HG02759 (cell line): ENCODE results near the gene LILRB4.
"Not testable (repeated sequence)": the region's sequence is repeated elsewhere in the genome, so short reads cannot be mapped to it uniquely, and the experiment has no call there.

ENCODE experiments used
- ATAC-seq: cut with Tn5 transposase; IDR thresholded peaks from one replicate; pipeline ENCODE4 v1.9.1; 2021; ENCODE audit warnings: mild to moderate bottlenecking, moderate library complexity; ENCODE audit not compliant: unreplicated experiment

LILRB4 gene

DNA sequence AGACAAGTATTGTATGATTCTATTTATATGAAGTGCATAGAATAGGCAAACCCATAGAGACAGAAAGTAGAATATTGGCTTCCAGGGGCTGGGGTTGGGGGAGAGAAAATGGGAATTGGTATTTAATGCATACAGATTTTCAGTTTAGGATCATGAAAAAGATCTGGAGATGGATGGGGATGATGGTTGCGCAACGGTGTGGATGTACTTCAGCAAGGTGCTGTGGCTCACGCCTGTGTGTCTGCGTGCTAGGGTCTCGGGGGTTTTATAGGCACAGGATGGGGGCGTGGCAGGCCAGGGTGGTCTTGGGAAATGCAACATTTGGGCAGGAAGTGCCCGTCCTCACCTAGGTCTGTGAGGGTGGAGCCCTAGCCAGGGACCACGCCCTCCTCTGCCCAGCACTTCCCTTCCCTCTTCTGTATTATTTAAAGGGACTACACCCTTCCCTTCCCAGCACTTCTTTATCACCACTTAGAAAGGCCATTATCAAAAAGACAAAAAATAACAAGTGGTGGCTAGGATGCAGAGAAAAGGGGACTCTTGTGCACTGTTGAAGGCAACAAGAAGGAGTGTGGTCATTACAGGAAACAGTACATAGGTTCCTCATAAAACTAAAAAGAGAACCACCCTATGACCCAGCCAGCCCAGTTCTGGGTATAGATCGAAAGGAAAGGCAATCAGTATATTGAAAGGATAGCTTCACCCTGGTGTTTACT, 29.0 kb downstream of the LILRB4 start:
- no peak for ATAC-seq

DNA sequence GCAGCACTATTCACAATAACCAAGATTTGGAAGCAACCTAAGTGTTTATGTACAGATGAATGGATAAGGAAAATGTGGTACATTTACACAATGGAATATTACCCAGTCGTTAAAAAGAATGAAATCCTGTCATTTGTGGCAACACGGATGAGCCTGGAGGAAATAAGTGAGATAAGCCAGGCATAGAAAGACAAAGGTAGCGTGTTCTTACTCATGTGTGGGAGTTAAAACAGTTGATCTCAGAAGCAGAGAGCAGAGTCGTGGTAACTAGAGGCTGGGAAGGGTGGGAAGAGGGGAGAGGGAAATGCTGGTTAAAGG, 29.5 kb downstream of the LILRB4 start:
- no peak for ATAC-seq

DNA sequence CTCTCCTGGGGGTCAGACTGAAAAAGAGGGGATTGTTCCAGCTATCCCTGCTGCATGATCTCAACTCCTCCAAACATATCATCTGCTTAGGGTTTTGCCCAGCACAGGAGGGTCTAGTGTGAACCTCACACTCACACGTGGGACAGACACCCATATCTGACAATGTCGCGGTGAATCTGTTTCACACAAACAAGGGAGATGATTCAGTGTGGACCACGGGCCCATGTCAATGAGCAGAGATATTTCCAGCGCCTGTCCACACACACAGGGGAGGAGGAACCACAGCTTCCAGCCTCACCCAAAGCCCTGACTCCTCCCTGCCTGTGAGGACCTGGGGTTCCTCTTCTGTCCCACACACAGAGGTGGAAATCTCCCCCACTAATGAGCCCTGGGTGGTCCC, 31.9 kb downstream of the LILRB4 start:
- no peak for ATAC-seq

DNA sequence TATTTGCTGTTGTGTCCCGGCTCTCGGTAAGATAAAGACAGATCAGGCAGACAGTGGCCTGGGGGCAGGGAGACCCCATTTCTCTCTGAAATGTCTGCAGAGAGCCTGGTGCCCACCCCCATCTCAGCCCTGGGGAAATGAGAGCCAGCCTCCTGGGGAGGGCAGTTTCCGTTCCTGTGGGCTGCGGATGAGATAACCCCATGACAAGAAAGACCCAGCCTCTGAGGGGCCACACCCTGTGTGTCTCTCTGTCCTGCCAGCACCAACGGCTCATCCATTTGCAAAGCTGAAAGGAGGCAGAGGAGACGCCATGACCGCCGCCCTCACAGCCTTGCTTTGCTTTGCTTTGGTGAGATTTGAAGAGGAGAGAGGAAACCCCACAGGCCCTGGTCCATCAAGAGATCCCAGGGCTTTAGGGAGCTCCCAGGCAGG, 33.3 kb downstream of the LILRB4 start:
- no peak for ATAC-seq

DNA sequence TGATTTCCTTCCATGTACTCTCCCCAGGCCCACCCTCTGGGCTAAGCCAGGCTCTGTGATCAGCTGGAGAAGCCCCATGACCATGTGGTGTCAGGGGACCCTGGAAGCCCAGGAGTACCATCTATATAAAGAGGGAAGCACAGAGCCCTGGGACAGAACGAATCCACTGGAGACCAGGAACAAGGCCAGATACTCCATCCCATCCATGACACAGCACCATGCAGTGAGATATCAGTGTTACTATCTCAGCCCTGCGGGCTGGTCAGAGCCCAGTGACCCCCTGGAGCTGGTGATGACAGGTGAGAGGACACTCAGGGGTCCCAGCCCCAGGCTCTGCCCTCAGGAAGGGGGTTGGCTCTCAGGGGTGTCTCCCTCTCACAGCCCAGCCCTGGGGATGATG, 34.0 kb downstream of the LILRB4 start:
- no peak for ATAC-seq

DNA sequence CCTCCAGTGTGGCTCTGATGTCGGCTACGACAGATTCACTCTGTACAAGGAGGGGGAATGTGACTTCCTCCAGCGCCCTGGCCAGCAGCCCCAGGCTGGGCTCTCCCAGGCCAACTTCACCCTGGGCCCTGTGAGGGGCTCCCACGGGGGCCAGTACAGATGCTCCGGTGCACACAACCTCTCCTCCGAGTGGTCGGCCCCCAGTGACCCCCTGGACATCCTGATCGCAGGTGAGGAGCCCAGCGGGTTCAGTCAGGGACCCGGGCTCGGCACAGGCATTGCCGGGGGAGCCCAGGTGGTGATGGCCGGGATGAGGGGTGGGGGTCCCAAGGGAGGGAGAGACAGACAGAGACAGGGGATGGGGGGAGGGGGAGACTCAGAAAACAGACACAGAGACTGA, 34.9 kb downstream of the LILRB4 start:
- not testable (repeated sequence) for ATAC-seq

DNA sequence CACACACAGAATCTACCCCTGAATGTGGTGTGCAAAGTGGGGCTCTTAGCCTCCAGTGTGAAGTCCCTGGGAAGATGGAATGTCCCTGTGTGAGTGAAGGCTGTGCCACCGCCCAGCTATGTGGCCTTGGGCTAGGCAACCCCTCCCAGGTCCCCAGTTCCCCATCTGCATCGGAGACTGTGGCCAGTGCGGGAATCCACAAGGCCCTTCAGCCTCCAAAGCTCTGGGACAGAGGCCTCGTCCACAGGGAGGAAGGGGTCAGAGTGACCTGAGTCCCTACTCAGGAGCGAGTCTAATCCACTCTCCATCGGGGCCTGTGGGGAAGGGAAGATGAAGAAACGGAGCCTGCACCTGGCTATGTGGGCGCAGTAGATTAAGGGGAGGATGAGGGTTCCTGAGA, 42.1 kb downstream of the LILRB4 start:
- ATAC-seq, result no peak

DNA sequence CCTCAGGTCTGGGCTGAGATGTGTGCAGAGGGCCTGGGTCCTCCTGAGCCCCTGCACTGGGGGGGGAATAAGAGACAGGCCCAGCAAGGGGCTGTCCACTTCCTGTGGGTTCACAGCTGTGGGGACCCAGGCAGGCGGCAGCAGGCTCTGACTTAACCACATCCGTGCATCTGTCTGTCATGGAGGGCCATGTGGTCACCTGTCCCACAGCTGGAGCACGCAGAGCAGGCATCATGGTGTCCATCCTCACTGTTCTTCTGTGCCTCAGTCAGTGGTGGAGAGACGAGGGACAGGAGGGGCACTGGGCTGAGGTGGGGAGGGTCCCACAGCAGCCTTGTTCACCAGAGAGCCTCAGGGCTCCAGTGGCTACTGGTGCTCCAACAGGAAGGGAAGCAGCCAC, 45.2 kb downstream of the LILRB4 start:
- ATAC-seq, result no peak

DNA sequence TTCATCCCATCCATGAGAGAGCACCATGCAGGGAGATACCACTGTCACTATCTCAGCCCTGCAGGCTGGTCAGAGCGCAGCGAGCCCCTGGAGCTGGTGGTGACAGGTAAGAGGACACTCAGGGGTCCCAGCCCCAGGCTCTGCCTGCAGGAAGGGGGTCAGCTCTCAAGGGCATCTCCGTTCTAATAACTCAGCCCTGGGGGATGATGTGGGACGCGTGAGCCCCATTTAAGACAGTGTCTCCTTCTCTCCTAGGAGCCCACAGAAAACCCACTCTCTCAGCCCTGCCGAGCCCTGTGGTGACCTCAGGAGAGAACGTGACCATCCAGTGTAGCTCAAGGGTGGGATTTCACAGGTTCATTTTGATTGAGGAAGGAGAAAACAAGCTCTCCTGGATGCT, 46.0 kb downstream of the LILRB4 start:
- no peak for ATAC-seq

DNA sequence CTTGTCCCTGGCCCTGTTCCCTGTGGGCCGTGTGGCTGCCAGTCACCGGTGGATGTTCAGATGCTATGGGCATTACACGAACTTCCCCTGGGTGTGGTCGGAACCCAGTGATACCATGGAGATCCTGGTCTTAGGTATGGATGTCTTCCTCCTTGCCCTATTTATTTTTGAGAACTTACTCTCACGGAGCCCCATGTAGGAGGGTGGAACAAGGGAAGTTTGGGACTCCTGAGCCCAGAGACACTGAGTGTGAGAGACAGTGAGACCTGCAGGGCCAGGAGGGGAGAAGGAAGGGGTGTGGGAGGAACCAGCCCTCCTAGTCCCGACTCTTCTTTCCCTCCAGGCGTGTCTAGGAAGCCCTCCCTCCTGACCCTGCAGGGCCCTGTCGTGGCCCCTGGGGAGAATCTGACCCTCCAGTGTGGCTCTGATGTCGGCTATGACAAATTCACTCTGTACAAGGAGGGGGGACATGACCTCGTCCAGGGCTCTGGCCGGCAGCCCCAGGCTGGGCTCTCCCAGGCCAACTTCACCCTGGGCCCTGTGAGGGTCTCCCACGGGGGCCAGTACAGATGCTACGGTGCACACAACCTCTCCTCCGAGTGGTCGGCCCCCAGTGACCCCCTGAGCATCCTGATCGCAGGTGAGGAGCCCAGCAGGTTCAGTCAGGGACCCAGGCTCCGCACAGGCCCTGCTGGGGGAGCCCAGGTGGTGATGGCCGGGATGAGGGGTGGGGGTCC, 46.6 kb downstream of the LILRB4 start:
- ATAC-seq, result no peak

DNA sequence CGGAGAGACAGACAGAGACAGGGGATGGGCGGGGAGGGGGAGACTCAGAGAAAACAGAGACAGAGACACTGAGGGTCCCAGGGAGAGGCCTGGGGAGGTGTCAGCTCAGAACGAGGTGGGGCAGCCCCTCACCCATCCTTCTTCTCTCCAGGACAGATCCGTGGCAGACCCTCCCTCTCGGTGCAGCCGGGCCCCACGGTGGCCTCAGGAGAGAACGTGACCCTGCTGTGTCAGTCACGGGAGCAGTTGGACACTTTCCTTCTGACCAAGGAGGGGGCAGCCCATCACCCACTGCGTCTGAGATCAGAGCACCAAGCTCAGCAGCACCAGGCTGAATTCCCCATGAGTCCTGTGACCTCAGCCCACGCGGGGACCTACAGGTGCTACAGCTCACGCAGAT, 47.2 kb downstream of the LILRB4 start:
- ATAC-seq, result not testable (repeated sequence)
